NCI-H446 treated with DMSO at 0.1 percent for 48 hours (cell line): ENCODE results near the gene ROR1.
"Not testable (repeated sequence)": the region's sequence is repeated elsewhere in the genome, so short reads cannot be mapped to it uniquely, and the experiment has no call there.

Source experiments
- DNase-seq: peaks from one replicate; lab custom pipeline; 2025; lab: John Stamatoyannopoulos, UW

ROR1 gene

DNA sequence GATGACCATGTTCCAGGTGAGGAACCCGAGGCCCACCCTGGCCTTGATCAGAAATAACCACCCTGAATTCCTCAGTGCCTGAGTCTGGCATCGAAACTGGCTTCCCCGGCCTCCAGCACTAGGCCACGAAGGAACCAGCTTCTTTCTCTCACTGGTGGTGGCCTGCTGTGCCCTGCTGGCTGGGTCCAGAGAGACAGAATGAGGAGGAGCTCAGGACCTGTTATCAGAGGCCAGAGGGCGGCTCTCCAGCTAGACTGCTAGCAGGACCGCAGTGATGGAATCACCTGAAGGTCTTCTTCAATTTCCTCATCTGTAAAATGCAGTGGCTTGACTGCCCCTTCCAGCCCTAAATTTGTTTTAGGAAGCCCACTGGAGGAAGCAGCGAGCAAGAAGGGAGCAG is 20.5 kb downstream of the ROR1 start:
- no peak for DNase-seq

DNA sequence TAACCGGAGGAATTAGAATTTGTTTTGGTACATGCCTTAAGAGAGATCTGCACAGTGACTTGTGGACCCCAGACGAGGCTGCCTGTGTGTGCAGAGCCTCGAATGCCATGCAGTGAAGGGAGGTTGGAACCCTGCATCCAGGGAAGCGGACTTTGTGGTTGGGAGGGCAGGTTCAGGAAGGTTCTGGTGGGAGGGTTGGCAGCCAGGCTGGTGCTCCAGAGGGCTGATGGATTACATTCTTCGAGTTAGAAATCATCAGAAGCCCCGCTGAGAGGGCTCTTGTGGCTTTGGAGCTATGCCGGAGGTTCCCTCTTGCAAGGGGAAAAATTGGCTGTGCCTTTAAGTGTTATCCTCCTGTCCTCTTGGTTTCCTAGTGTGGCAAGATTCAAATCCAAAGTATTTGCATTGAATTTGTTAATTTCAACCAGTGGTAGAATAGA is 21.1 kb downstream of the ROR1 start:
- DNase-seq = peak; percentile 33

DNA sequence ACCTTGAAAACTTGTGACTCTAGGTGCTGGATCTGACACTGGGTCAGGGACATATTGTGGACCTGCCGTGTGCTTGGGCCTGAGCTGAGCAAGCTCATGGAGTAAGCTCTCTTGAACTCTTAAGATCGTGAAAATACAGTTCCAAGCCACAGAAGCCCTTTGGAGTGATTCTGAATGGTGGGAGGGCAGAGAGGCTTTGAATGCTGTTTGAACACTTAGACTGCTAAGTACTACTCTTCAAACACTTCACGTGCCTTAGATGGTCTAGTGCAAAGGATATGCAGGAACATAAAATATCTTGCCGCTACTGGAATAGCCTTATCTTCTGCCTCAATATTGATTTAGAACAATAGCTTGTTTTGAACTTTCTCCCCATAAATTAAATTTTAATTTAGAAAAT is 21.6 kb downstream of the ROR1 start:
- no peak for DNase-seq

DNA sequence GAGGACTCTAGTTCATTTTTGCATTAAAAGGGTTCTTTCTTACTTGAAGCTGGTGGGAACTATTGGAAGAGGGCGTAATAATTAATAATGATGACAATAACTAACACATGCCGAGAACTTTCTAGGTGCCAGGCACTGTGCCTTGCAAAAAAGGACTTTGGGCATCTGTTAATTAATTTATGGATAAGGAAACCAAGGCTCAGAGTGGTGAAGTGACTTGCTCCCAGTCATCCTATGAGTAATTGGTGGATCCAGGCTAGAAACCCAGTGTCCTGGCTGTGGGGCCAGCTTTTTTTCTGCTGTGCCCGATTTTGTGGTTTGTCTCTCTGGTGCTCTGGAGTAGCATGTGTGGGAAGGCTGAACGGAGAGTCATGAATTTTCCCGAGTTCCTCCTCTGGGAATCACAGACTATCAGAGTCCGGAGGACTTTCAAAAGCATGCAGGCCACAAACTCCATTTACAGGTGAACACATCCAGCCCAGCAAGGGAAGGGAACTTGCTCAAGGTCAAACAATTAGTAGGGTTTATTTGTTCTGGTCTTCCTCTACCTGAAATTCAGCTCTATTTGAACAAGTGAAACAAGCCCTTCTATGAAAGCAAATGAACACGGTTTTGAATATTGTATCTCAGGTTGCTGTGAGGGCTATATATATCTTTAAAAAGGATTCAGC is 23.4 kb downstream of the ROR1 start:
- no peak for DNase-seq

DNA sequence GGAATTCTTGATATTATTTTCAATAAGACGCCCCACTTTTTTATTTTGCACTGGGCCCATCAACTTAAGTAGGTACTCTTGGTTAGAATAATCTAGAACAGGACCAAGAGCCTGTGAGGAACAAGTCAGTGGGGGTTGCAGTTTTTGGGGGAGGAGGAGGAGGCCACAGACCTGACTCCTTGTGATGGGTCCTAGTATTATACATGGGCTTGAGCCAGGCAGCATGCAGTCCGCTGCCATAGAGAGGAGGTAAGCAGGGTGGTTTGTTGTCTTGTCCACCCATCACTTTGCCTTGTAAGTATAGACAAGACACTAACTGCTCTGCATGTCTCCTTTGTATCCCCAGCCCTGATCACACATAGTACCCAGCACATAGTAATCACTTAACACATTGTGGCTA is 24.5 kb downstream of the ROR1 start:
- no peak for DNase-seq

DNA sequence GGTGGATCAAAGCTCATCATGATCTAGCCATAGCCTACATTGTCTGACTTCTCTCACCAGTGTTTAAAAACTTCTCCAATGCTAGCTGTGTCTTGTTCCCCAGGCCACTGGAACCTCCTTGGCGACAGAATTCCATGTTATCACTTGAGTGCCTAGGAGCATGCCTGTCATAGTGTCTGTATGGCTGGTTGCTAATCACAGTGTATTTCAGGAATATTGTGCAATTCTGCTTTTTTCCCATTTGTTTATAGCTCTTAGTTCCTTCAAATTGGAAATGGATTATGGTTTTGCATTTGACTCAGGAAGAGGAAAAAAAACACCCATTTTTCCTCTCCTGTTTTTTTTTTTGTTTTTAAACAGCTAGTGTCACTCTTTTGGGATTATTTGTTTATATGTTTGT is 25.5 kb downstream of the ROR1 start:
- DNase-seq = no peak

DNA sequence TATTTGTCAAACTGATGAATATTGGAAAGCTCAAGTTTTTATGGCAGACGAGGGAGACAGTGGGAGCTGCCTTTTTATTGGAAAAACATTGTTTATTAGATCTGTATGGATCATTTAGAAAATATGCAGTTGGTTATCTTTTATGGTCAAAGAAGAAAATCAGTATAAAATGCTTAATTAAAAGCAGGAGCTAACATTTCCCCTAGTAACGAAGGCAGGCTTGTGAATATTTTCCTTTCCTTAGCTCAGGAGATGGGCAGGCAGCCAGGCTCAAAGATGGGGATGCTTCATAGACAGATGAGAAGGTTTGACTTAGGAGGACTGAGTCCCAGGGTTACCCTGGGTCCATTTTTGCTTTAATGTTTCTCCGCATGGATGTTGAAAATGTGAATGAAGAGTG is 26.0 kb downstream of the ROR1 start:
- DNase-seq = peak; percentile 31

DNA sequence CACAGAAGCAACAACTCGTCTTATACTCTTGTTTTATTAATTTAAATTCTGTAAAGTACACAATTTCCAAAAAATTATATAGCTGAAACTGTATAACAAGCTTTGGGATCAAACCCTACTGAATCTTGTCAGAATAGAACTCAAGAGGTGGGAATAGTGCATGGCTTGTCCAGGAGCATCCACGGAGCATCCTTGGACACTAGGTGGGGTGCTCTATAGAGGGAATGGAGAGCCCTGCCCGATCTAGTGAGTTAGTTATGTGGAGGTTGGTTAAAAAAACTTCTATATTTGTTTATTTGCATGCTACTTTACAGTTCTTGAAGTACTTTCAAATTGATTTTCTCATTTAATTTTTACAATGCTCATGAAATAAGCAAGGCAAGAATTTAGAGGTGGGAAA is 28.3 kb downstream of the ROR1 start:
- DNase-seq = no peak

DNA sequence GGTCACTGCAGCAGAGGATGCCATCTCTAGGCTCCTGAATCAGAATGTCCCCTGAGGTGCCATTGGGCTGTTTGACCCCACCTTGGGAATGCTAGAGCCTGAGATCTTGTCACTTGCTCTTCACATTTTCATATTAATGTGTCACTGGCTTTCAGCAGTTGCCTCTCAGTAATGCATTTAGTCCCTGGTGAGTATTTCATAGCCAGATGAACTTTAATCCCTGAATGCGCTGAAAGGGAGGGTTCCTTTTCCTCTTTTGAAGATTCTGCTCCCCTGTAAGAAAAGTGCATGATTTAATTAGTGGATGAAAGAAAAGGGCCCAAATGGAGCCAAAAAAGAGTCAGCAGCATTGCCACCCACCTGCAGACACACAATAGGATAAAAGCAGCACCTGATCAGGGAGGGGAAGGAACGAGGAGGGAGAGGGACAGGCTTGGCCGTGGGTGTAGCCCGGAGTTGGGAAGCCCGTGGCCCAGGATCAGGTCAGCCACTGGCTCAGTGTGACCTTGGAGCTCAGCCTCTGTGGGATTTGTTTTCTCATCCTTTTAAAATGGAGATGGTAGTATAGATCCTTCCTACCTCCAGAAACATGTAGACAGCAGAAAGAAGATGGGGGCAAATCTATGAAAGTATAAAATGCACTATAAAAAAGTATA is 31.1 kb downstream of the ROR1 start:
- DNase-seq = no peak

DNA sequence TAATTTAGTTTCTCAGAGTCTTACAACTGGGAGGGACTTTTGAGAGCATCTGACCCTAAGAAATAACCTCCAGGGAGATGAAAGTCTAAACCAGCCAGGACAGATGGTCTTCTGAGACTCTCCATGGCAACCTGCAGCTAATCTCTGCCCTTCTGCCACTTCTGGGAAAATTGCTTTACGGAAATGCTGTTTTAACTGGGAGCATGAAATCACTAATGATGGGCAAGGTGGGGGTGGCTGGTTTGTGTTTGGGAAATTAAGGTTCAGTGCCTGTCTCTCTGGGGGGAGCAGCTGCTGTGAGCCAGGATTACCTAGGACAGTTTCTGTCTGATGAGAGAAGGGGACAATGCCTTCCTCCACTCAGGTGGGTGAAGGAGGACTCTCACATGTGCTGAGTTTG is 33.2 kb downstream of the ROR1 start:
- DNase-seq = peak; percentile 77

DNA sequence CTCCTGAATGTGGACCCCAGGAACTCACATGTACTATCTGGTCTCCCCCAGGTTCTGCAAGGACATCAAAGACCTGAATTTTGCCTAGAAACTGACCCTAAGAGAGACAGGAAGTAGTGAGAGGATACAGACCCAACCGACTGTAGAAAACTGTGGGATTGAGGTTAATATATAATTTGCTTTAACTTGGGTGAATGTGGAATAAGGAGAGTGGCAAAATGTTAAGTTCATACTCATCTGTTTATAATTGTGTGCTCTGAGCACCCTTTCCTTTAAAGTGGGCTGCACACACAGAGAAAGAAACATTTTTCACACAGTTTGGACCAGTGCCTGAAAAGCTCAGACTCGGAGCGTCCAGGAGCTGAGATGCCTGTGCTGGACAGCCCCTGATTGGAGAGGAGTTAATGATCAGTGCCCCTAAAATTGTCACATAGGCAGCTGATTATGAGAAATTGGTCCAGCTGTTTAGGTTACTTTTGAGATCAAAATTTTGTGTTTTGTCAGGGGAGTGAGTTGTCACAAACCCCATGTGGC is 37.2 kb downstream of the ROR1 start:
- no peak for DNase-seq

DNA sequence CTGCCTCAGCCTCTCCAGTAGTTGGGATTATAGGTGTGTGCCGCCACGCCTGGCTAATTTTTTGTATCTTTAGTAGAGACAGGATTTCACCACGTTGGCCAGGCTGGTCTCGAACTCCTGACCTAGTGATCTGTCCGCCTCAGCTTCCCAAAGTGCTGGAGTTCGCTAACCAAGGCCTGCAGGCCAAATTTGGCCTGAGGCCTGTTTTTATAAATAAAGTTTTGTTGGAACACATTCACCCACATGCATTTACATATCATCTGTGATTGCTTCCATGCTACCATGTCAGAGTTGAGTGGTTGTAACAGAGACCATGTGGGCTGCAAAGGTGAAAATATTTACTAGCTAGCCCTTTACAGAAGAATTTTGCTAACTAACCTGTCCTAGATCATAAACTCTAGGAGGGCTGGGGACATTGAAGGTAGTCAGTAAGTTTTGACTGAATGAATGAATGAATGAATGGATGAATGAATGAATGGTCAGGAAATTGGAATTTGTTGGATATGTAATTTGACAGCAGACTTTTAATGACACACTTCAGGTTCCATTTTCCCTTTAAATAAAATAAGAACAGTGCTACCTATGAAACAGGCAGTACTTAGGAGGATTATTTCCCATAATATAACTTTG is 38.4 kb downstream of the ROR1 start:
- no peak for DNase-seq

DNA sequence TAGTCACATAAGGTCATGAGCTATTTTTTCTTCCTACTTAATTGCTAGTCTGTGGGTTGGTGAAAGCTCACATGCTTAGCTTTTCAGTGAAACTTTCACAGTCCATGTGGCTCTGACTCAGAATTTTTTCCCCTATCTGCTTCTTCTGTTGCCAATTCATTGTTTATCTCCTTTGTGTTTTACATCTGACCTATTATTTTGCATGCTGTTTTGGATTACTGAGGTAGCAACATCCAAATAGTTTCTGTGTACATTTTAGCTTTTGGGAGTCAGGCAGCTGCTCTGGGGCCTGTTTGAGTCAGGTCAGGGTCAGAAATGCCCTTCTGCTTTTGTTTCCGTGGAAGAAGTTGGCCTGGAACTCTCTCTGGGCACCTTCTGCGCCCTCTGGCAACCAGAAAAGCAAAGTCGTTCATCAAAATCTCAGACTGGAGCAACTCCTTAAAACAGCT is 40.0 kb downstream of the ROR1 start:
- peak; percentile 51 for DNase-seq

DNA sequence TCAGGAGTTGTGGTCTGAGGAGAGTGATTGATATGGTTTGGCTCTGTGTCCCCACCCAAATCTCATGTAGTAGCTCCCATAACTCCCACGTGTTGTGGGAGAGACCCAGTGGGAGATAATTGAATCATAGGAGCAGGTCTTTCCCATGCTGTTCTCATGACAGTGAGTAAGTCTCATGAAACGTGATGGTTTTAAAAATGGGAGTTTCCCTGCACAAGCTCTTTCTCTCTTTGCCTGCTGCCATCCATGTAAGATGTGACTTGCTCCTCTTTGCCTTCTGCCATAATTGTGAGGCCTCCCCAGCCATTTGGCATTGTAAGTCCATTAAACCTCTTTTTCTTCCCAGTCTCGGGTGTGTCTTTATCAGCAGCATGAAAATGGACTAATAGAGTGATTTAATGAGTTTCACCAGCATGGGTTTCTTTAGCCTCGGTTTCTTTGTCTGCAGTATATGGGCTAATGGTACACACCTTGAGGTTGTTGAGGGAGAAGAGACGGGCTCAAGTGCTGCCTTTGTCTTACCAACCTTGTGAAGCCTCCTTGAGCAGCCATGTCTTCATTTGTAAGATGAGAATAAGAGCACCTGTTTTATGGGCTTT is 42.5 kb downstream of the ROR1 start:
- not testable (repeated sequence) for DNase-seq

DNA sequence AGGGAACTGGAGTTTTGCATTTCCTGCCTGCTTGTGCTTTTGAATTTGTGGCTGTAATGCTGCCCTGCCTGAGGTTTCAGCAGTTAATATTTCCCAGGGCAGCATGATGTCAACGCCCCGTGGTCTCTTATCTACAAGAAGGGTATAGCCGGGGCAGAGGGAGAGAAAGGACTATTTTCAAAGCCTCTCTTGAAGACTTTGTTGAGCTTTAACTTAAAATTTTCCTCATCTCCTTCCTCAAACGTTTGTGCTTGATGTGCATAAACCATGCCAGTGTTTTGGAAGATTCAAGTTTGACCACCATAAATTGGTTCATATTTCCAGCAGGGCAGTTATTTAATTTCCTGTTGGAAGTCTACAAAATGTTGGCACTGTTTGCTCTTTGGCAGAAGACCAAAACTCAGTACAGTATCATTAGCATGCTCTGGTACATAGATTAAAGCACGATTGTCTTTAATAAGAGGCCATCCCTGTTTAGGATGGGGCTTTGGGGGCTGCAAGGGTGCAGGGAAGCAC is 43.4 kb downstream of the ROR1 start:
- DNase-seq = peak; percentile 72

DNA sequence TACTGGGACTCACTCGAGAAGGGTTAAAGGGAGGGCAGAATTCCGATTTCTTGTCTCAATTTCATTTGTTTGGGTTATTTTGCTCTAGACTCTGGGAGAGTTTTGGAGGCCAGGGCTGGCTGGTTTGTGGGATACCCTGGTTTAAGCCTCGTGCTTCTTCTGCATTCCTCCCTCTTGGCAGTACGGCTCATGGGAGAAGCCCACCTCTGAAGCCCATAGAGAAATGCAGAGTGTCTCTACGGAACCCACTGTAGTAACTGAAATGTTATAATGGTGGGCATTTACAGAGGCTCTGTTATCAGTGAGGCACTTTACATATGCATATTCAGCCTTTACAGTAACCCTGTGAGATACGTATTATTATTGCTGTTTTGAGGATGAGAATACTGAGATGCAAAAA is 43.9 kb downstream of the ROR1 start:
- DNase-seq = no peak

DNA sequence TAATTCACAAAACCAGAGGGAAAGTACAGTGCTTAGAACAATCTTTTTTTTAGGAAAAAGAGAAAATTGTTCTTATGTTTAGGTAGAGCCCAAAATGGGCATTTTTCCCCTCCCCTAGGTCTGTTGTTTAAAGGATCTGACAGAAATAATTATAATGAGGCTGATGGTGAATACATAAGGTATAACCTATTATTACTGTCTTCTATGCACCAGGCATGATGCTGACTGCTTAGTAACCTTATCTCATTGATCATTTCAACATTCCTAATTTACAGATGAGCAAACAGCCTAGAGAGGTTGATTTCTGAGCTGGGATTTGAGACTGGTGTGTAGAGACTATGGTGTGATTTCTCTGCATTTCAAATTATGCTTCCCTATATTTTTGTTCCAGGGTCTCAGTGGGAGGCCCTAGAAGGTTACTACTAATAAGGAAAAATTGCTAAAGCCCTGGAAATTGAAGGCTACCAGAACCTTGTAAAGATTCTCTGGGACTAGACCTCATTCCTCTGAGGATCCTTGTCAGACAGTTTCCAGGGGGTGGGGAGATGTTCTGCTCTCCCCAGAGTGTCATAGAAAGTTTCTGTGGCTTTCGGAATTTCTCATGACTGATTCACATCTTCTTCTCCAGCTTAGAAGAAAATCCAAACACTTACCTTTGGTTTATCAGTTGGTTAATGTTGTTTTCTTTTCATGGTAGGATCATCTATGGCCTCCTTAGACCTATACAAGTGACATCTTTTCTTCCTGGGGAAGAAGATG is 44.9 kb downstream of the ROR1 start:
- no peak for DNase-seq

DNA sequence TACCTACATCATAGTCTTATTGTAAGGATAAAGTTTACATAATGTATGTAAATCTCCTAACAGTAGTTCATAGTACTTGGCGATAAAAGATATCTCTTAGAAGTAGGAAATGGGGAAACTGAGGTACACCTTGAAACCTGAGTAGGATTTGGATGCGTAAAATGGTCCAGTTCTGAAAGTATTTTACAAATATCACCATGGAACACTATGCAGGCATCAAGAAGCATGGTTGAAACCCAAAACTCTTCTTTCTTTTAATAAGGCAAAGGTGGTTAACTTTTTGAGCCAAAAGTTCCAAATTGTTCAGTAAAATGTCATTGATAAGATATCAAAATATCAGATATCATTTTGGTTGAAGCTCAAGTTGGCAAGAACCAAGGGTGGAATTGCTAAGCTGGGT is 46.0 kb downstream of the ROR1 start:
- no peak for DNase-seq

DNA sequence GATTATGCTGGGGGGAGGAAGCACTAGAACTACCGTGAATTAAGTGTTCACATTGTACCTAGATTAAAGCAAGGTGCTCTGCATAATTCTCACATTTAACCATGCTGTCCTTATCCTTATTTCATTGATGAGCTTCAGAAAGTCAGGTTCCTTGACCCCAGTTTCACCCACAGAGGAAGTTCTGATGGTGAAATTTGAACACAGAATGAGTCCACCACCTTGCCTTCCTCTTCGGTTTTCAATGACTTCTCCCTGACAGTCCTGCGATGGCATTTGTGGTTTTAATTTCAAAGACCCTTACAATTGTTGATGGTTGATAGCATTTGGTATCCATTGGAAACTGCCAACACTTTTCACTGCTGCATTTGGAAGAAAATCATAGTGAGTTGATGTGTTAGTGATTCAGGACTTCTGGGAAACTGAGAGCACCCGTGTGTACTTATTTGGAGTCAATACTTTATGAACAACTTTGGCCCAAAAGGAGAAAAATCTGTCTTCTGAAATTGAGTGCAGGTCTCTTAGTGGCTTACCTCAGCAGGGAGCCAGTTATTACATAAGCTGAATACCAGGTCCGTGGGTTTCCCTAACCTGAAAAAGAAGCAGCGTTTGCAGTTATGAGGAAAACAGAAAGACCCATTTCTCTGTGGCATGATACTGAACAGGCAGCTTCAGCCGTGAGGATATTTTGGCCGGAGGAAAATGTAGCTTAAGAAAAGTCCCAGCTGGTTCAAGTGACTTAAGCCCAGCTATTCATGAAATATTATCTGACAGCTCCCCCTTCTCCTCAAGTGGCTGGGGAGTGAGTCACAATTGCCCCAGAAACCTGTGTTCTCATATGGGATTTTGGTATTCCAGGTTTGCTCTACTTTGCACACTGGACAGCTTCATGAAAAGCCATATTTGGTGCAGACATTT is 47.5 kb downstream of the ROR1 start:
- DNase-seq = no peak

DNA sequence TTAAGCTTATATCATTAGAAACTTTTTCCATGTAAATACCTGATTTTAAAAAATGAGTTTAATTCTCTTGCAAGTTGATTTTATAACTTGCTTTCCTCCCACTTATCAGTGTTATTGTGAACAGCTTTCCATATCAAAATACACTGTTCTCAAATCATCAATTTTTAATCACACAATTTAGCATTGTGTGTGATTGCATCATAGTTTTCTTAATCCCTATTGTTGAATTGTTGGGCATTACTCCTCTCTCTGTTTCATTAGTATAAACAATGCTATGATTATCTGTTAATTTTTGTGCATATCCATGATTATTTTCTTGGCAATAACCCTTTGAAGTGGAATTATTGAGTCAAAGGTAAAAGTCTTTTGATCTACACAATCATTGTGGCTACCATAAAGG is 48.7 kb downstream of the ROR1 start:
- no peak for DNase-seq

DNA sequence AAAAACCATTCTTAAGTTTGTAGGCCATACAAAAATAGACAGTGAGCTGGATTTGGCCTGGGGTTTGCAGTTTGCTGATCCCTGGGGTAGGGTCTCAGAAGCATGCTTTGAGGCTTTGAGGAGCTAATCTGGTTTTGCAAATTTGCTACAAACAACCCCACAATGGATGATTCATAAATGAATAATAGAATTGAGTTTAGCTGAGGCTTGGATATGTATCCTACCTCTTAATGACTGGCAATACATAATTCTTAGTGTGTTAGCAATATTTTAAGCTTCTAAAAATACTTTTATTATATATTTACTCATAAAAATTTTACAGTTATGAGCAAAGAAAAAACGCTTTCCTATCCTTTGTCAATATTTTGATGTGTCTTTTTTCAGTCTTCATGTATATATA is 50.6 kb downstream of the ROR1 start:
- DNase-seq = no peak
